CD14-positive monocyte (primary cell): Measurements from ENCODE around the gene SLC4A3. TPM values are rescaled to one million over a fixed set of nuclear protein-coding genes. Genes with fewer than 3 reads are reported as not detected.

Source experiments
- DNase-seq, 3 donors: peaks; one replicate each; pipeline ENCODE4 v3.0.0-alpha.2; 2011 to 2022
- H2AFZ ChIP-seq: 2 replicates; pipeline ENCODE4 v1.6.0; 2012; ENCODE audit warnings: mild to moderate bottlenecking, low read depth, low read length, inconsistent platforms; ENCODE audit not compliant: insufficient read depth, poor library complexity, severe bottlenecking
- H3K27ac ChIP-seq, 2 donors: 1 replicate in 1 of 2; 2 replicates in 1 of 2; pipeline ENCODE4 v1.5.1; 2012 to 2013; ENCODE audit warnings: low read length in 2 of 2, control low read depth in 1 of 2, inconsistent platforms in 1 of 2, low read depth in 1 of 2, mild to moderate bottlenecking in 1 of 2
- H3K27me3 ChIP-seq, 2 donors: one replicate each; pipeline versions ENCODE4 v1.6.0 to v1.6.1; 2011 to 2013; ENCODE audit warnings: low read length in 2 of 2; ENCODE audit not compliant: control insufficient read depth in 2 of 2, insufficient read depth in 2 of 2
- H3K36me3 ChIP-seq, 2 donors: replicated peaks in 1 of 2; 1 replicate in 1 of 2; 2 replicates in 1 of 2; pipeline versions ENCODE4 v1.5.1 to v1.6.1; 2012 to 2013; ENCODE audit warnings: low read length in 2 of 2, control low read depth in 1 of 2, inconsistent platforms in 1 of 2, mild to moderate bottlenecking in 1 of 2; ENCODE audit not compliant: insufficient read depth in 2 of 2, control insufficient read depth in 1 of 2
- H3K4me1 ChIP-seq, 2 donors: 1 replicate in 1 of 2; 2 replicates in 1 of 2; pipeline versions ENCODE4 v1.5.1 to v1.6.1; 2012 to 2013; ENCODE audit warnings: low read length in 2 of 2, control low read depth in 1 of 2, inconsistent platforms in 1 of 2, mild to moderate bottlenecking in 1 of 2, moderate library complexity in 1 of 2; ENCODE audit not compliant: insufficient read depth in 2 of 2, control insufficient read depth in 1 of 2
- H3K4me2 ChIP-seq: replicated peaks from 2 replicates; pipeline ENCODE3; 2012; ENCODE audit warnings: low read length, moderate library complexity, mild to moderate bottlenecking; ENCODE audit not compliant: poor library complexity, severe bottlenecking; ENCODE audit errors: extremely low read depth
- H3K4me3 ChIP-seq, 3 experiments: fragments of 200-600 bp in 1 of 3; sonication (generic) in 1 of 3; replicated peaks in 1 of 3; 1 replicate in 2 of 3; 2 replicates in 1 of 3; pipeline ENCODE4 v1.5.1; 2011 to 2013; ENCODE audit warnings: low read length in 3 of 3, mild to moderate bottlenecking in 3 of 3, control low read depth in 2 of 3, low read depth in 2 of 3, inconsistent platforms in 1 of 3, moderate library complexity in 1 of 3
- H3K79me2 ChIP-seq: 2 replicates; pipeline ENCODE4 v1.6.0; 2012; ENCODE audit warnings: mild to moderate bottlenecking, control low read depth, inconsistent platforms, low read length, moderate library complexity; ENCODE audit not compliant: insufficient read depth
- H3K9ac ChIP-seq: 2 replicates; pipeline ENCODE4 v1.6.0; 2017; ENCODE audit warnings: low read length, mild to moderate bottlenecking; ENCODE audit not compliant: insufficient read depth, poor library complexity, severe bottlenecking
- H3K9me3 ChIP-seq, 2 donors: replicated peaks in 1 of 2; 1 replicate in 1 of 2; 2 replicates in 1 of 2; pipeline versions ENCODE4 v1.5.1 to v1.6.1; 2012 to 2013; ENCODE audit warnings: low read length in 2 of 2, control low read depth in 1 of 2; ENCODE audit not compliant: control insufficient read depth in 1 of 2, insufficient read depth in 1 of 2
- H4K20me1 ChIP-seq: 2 replicates; pipeline ENCODE4 v1.6.0; 2012; ENCODE audit warnings: mild to moderate bottlenecking, low read length, control low read depth, moderate library complexity; ENCODE audit not compliant: insufficient read depth
- H3K27ac Mint-ChIP-seq, 7 donors: one replicate each; pipeline ENCODE4 v1.8.0; 2020; ENCODE audit warnings: mild to moderate bottlenecking in 7 of 7, mixed read lengths in 7 of 7, moderate library complexity in 6 of 7, inconsistent platforms in 2 of 7
- H3K27me3 Mint-ChIP-seq, 3 donors: one replicate each; pipeline ENCODE4 v1.8.0; 2021 to 2022; ENCODE audit warnings: low read depth in 3 of 3, mild to moderate bottlenecking in 3 of 3, mixed read lengths in 3 of 3, moderate library complexity in 3 of 3, inconsistent platforms in 1 of 3
- H3K36me3 Mint-ChIP-seq, 2 donors: one replicate each; pipeline ENCODE4 v1.8.0; 2020; ENCODE audit warnings: mixed read lengths in 2 of 2, inconsistent platforms in 1 of 2, mild to moderate bottlenecking in 1 of 2
- H3K4me1 Mint-ChIP-seq: one replicate; pipeline ENCODE4 v1.8.0; 2020; ENCODE audit warnings: mild to moderate bottlenecking, mixed read lengths
- H3K4me3 Mint-ChIP-seq, 2 donors: one replicate each; pipeline ENCODE4 v1.8.0; 2020; ENCODE audit warnings: mild to moderate bottlenecking in 2 of 2, mixed read lengths in 2 of 2, moderate library complexity in 1 of 2
- H3K9me3 Mint-ChIP-seq, 7 donors: one replicate each; pipeline ENCODE4 v1.8.0; 2020 to 2022; ENCODE audit warnings: mixed read lengths in 7 of 7, mild to moderate bottlenecking in 6 of 7, moderate library complexity in 6 of 7, inconsistent platforms in 2 of 7
- WGBS: methylation state at CpG from one replicate; pipeline ENCODE4 v1.1.5; 2013; ENCODE audit warnings: missing lambda C conversion rate; ENCODE audit not compliant: insufficient coverage; 5-methylcytosine and 5-hydroxymethylcytosine counted together
- intact Hi-C, 2 donors: fragments of 100-400 bp; cut with micrococcal nuclease; formaldehyde crosslinking; loops; one replicate each; pipeline versions ENCODE4 v1.15.0 to v1.15.1; 2023
- polyA plus RNA-seq, 3 donors: library from polyadenylated mRNA; depleted of rRNA in 1 of 3; unstranded in 2 of 3; stranded (reverse) in 1 of 3; fragments of 300-500 nt in 2 of 3; fragments of >200 nt in 1 of 3; fragmentation: Illumina TruSeq in 2 of 3; gene quantifications; 1 replicate in 2 of 3; 2 replicates in 1 of 3; pipeline ENCODE4 v1.2.3, GENCODE V29; 2012 to 2021
- TF ChIP-seq, protein P1 (sequence below): fragments of 200-600 bp; IDR thresholded peaks from one replicate; pipeline ENCODE4 v1.8.0; 2022; ENCODE audit warnings: antibody characterized with exemption, mild to moderate bottlenecking

Gene SLC4A3
- polyA plus RNA-seq, 3 donors = 0.31 TPM; not detected in 2

DNA sequence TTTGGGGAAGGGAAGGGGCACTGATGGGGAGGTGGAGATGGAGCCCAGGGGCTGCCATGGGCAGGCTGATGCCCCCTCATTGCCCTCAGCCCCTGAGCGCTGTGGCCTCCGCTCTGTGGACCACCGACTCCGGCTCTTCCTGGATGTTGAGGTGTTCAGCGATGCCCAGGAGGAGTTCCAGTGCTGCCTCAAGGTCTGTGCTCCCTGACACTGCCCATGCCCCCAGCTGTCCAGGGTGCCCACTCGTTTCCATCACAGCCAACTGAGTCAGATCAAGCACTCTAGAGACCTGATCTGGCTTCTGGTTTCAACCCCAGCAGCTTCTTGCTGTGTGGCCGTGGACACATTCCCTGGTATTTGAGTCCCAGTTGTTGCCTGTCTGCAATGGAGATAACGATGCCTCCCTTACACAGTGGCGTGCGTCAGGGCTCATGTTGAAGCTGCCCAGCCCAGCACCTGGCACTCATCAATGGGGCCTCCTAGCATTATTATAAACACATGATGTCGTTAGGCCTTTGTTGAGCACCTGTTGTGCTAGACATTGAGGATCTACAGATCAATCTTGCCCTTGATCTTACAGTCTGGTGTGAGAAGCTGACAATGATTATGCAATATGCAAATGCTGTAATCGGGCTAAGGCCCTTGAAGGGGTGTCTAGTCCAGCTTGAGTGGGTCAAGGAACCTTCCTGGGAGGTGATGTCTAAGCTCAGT lies 15.4 kb upstream of the SLC4A3 start:
- Histone ChIP-seq H4K20me1 (no peaks in the 10 kb centered on the region), H3K9ac (no peak overlapping the region), H3K4me1 (no peaks in the 10 kb centered on the region), H2AFZ (no peak overlapping the region), H3K4me3 (no peak overlapping the region), H3K27me3 (no peaks in the 10 kb centered on the region), H3K36me3 (peaks cover 80 to 95% of the 10 kb centered on the region in 2 donors), H3K79me2 (no peaks in the 10 kb centered on the region), H3K9me3 (no peaks in the 10 kb centered on the region), H3K27ac (no peak overlapping the region), H3K4me2 (no peak overlapping the region)
- Mint-ChIP-seq H3K36me3 (peaks cover 83 to 96% of the 10 kb centered on the region in 2 donors), H3K27ac (peak overlapping the region in 1 of 7 donors; percentile 34), H3K27me3 (peaks cover 0 to 4% (median 0%) of the 10 kb centered on the region in 3 donors), H3K9me3 (no peaks in the 10 kb centered on the region), H3K4me3 (no peak overlapping the region), H3K4me1 (peaks cover 5% of the 10 kb centered on the region)
- no peak for DNase-seq
- intact Hi-C loops = loop anchor here in 1 of 2 donors (10.0 kb wide), 1 partner anchor 187 kb away; no protein-coding TSS in a partner anchor
- TF ChIP-seq, protein P1, sequence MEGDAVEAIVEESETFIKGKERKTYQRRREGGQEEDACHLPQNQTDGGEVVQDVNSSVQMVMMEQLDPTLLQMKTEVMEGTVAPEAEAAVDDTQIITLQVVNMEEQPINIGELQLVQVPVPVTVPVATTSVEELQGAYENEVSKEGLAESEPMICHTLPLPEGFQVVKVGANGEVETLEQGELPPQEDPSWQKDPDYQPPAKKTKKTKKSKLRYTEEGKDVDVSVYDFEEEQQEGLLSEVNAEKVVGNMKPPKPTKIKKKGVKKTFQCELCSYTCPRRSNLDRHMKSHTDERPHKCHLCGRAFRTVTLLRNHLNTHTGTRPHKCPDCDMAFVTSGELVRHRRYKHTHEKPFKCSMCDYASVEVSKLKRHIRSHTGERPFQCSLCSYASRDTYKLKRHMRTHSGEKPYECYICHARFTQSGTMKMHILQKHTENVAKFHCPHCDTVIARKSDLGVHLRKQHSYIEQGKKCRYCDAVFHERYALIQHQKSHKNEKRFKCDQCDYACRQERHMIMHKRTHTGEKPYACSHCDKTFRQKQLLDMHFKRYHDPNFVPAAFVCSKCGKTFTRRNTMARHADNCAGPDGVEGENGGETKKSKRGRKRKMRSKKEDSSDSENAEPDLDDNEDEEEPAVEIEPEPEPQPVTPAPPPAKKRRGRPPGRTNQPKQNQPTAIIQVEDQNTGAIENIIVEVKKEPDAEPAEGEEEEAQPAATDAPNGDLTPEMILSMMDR = no peak
- WGBS = 82% methylated on average over 11 of the region's 12 CpGs

DNA sequence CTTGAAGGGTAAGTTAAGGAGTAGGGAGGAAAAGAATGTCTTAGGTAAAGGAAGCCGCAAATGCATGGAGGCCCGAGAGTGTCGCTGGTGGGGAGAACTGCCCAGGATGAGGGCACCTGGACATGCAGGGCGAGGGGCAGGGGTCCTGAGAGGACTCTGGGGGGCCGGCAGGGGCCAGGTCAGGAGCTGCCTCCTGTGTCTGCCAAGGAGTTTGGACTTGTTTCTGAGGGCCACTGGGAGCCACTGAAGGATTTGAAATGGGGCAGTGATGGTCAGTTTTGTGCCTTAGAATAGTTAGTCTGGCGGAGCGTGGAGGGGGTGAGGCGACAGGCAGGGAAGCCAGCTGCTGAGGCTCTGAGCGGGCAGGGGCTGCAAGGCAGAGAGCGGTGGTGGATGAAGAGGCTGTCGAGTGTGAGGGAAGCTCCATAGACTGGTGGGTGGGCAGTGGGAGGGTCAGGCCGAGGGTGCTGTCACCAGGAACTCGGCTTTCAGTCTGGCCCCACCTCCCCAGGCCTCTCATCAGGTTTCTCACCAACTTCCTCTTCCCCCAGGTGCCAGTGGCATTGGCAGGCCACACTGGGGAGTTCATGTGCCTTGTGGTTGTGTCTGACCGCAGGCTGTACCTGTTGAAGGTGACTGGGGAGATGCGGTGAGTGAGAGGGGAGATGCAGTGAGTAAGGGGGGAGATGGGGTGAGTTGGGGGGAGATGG lies 14.7 kb upstream of the SLC4A3 start:
- no peaks in the 10 kb centered on the region for H3K27me3 ChIP-seq
- no peaks in the 10 kb centered on the region for H4K20me1 ChIP-seq
- H3K4me1 Mint-ChIP-seq = peaks cover 5% of the 10 kb centered on the region
- no peaks in the 10 kb centered on the region for H3K4me1 ChIP-seq
- intact Hi-C loops = loop anchor here in 1 of 2 donors (10.0 kb wide), 1 partner anchor 188 kb away; no protein-coding TSS in a partner anchor
- no peak overlapping the region for H3K27ac ChIP-seq
- no peaks in the 10 kb centered on the region for H3K9me3 Mint-ChIP-seq
- H3K4me2 ChIP-seq = no peak overlapping the region
- no peak overlapping the region for H2AFZ ChIP-seq
- peaks cover 79 to 89% of the 10 kb centered on the region in 2 donors for H3K36me3 Mint-ChIP-seq
- H3K9ac ChIP-seq = no peak overlapping the region
- TF ChIP-seq, protein P1 = no peak
- H3K4me3 ChIP-seq = no peak overlapping the region
- peaks cover 75 to 91% of the 10 kb centered on the region in 2 donors for H3K36me3 ChIP-seq
- no peak overlapping the region for H3K4me3 Mint-ChIP-seq
- H3K79me2 ChIP-seq = no peaks in the 10 kb centered on the region
- peaks cover 0 to 4% (median 0%) of the 10 kb centered on the region in 3 donors for H3K27me3 Mint-ChIP-seq
- H3K27ac Mint-ChIP-seq = peak overlapping the region in 1 of 7 donors; percentile 34
- 90% methylated on average over 9 of the region's 15 CpGs for WGBS
- no peak for DNase-seq
- no peaks in the 10 kb centered on the region for H3K9me3 ChIP-seq
